Heart left ventricle (tissue), 16 donors: ENCODE data around the gene THADA. TPM values are rescaled to one million over a fixed set of nuclear protein-coding genes. Genes with fewer than 3 reads are reported as not detected.

Experiments used
- ATAC-seq, 4 donors: fragments of 200-7000 bp; cut with Tn5 transposase; one replicate each; pipeline ENCODE4 v1.9.1; 2020 to 2022; ENCODE audit warnings: moderate library complexity in 4 of 4, mild to moderate bottlenecking in 3 of 4, moderate number of reproducible peaks in 1 of 4
- DNase-seq, 5 donors: peaks; one replicate each; pipeline ENCODE4 v3.0.0-alpha.2; 2020
- H3K27ac ChIP-seq, 12 donors: fragments of 200-600 bp; sonication (generic) in 4 of 12; one replicate each; pipeline versions ENCODE4 v1.5.0 to v1.8.0; 2016 to 2022; ENCODE audit warnings: mild to moderate bottlenecking in 2 of 12
- H3K27me3 ChIP-seq, 9 donors: fragments of 200-600 bp; sonication (generic) in 2 of 9; one replicate each; pipeline versions ENCODE4 v1.5.1 to v1.8.0; 2016 to 2022; ENCODE audit warnings: mild to moderate bottlenecking in 3 of 9
- H3K36me3 ChIP-seq, 9 donors: fragments of 200-600 bp; sonication (generic) in 2 of 9; one replicate each; pipeline versions ENCODE4 v1.5.0 to v1.8.0; 2018 to 2022; ENCODE audit warnings: mild to moderate bottlenecking in 2 of 9
- H3K4me1 ChIP-seq, 12 donors: fragments of 200-600 bp; sonication (generic) in 4 of 12; one replicate each; pipeline versions ENCODE4 v1.5.0 to v1.8.0; 2016 to 2022; ENCODE audit warnings: mild to moderate bottlenecking in 3 of 12
- H3K4me3 ChIP-seq, 12 donors: fragments of 200-600 bp; sonication (generic) in 4 of 12; one replicate each; pipeline versions ENCODE4 v1.5.0 to v1.8.0; 2017 to 2022; ENCODE audit warnings: mild to moderate bottlenecking in 9 of 12, moderate library complexity in 4 of 12
- H3K9me3 ChIP-seq, 12 donors: fragments of 200-600 bp; sonication (generic) in 4 of 12; one replicate each; pipeline versions ENCODE4 v1.5.0 to v1.8.0; 2016 to 2022; ENCODE audit warnings: mild to moderate bottlenecking in 1 of 12
- CTCF ChIP-seq, 12 donors: fragments of 200-600 bp; sonication (generic) in 4 of 12; IDR thresholded peaks; one replicate each; pipeline versions ENCODE4 v1.5.0 to v1.8.0; 2018 to 2022; ENCODE audit warnings: antibody characterized with exemption in 12 of 12, mild to moderate bottlenecking in 5 of 12
- POLR2A ChIP-seq, 2 donors: fragments of 450-650 bp; IDR thresholded peaks; one replicate each; pipeline ENCODE4 v1.6.1; 2017; ENCODE audit warnings: antibody characterized with exemption in 2 of 2, mild to moderate bottlenecking in 2 of 2, moderate library complexity in 2 of 2
- WGBS, 4 donors: extraction: QIAGEN DNeasy Blood & Tissue Kit in 2 of 4; methylation state at CpG; one replicate each; pipeline versions ENCODE4 v1.1.5 to v1.1.7; 2013 to 2018; 5-methylcytosine and 5-hydroxymethylcytosine counted together
- intact Hi-C, 10 donors: fragments of 100-400 bp; cut with DNase I; formaldehyde crosslinking; loops; one replicate each; pipeline versions ENCODE4 v1.11.1 to v1.14.2; 2022
- polyA plus RNA-seq, 2 donors: library from polyadenylated mRNA; stranded (reverse); fragments of 200-250 nt; gene quantifications; one replicate each; pipeline ENCODE4 v1.2.3, GENCODE V29; 2013
- total RNA-seq, 9 donors: library from RNA; depleted of rRNA in 2 of 9; stranded (reverse); fragments of >200 nt in 2 of 9; fragmentation: NEBNext Ultra II Directional in 3 of 9; extraction: Animal tissue kit (Norgen Biotek cat#: 25700) in 3 of 9; gene quantifications; one replicate each; pipeline versions ENCODE4 v1.1.0 to v1.2.4, GENCODE V29; 2016 to 2023
- donor health status: ischemic (EF 13 %, LVEDD 7.1; RV severe dilation, severe dysfunction).
- donor health status: healthy with polysubstance abuse.
- donor health status: DM: no; HTN: yes; CAD: no.
- donor health status: DM: no; HTN: no; CAD: no.
- donor health status: ischemic (EF 25% LVEDD 6.9; RV normal size, moderate dysfunction).
- donor health status: ischemic (EF 25% LVEDD 5.7; RV mildly dilated, moderate dysfunction).
- donor health status: healthy.
- donor health status: DM: yes; HTN: yes; CAD: no.
- donor health status: ischemic (EF 35%, LVEDD 5.7; RV mildly dilated, moderate dysfunction).
- donor health status: nonischemic (EF 11% LVEDD 7.7; RV severe dilation, severe dysfunction).
- donor health status: DM: yes; HTN: yes; CAD: no.
- donor health status: PGD.
- donor health status: ischemic (EF 29% LVEDD 5.4; RV normal size, mild dysfunction).
- donor health status: nonischemic (EF 23%, LVEDD 6.1; RV moderate dilation, normal function).

The THADA gene
- total and polyA plus RNA-seq, 11 donors, result 6.8 to 21.4 (median 13.0) TPM

DNA sequence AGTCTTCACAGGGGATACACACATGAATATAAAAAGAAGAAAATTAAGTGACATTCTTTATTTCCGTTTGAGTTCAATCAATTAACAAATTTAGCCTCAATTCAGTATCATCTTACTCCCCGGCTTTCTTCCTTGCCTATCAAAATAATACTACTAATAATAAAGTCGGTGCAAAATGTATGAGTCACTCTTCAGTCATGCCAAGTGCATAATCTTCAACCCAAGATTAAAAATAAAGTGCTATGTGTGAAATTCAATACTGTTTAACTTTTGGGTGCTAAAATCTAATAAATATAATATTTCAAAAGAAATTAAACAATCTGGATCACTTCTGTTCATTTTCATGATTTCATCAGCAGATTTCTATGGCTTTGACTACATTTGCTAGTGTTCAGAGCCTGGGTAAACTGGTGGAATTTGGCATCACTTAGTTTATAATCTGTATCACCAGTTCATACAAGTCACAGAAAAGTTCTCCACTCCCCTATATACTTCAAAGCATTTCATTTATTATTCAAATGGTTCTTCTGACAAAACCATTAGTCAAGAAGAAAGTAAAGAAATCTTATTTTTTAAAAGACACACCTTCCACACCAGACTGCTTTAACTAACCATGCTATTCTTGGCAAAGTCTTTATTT lies 183.6 kb downstream of the THADA start:
- intact Hi-C loops, result loop anchor here in 1 of 10 donors (5.0 kb wide), 1 partner anchor 45 kb away; no protein-coding TSS in a partner anchor
- H3K27me3 ChIP-seq, result no peaks in the 10 kb centered on the region
- DNase-seq (no peak), ATAC-seq (peak; percentile 53 to 70 (median 58))
- peak overlapping the region in 6 of 12 donors; percentile 19 to 53 (median 25) for H3K27ac ChIP-seq
- WGBS, 4 donors, result 17 to 23% (median 19%) methylated on average over 3 of the region's 3 CpGs
- H3K9me3 ChIP-seq, result no peaks in the 10 kb centered on the region
- H3K4me3 ChIP-seq, result no peak overlapping the region
- H3K36me3 ChIP-seq, result no peaks in the 10 kb centered on the region
- no peak for TF ChIP-seq POLR2A (IDR thresholded peaks at IDR 0.05)
- TF ChIP-seq CTCF (IDR thresholded peaks at IDR 0.05), result no peak
- peaks cover 0 to 64% (median 46%) of the 10 kb centered on the region in 12 donors for H3K4me1 ChIP-seq

- DNase-seq (no peak), ATAC-seq (no peak)
- 95 to 97% (median 96%) methylated on average over 6 of the region's 6 CpGs for WGBS, 4 donors
- Histone ChIP-seq H3K4me3 (no peak overlapping the region), H3K27ac (no peak overlapping the region), H3K27me3 (no peaks in the 10 kb centered on the region), H3K36me3 (no peaks in the 10 kb centered on the region), H3K9me3 (no peaks in the 10 kb centered on the region), H3K4me1 (peaks cover 0 to 63% (median 41%) of the 10 kb centered on the region in 12 donors)
- intact Hi-C loops, result loop anchor here in 1 of 10 donors (5.0 kb wide), 1 partner anchor 47 kb away; no protein-coding TSS in a partner anchor
- TF ChIP-seq POLR2A (IDR thresholded peaks at IDR 0.05) (no peak), CTCF (IDR thresholded peaks at IDR 0.05) (no peak)
These were observed 185.7 kb downstream of the THADA start for GRCh38 chr2:43410055-43410604.

DNA sequence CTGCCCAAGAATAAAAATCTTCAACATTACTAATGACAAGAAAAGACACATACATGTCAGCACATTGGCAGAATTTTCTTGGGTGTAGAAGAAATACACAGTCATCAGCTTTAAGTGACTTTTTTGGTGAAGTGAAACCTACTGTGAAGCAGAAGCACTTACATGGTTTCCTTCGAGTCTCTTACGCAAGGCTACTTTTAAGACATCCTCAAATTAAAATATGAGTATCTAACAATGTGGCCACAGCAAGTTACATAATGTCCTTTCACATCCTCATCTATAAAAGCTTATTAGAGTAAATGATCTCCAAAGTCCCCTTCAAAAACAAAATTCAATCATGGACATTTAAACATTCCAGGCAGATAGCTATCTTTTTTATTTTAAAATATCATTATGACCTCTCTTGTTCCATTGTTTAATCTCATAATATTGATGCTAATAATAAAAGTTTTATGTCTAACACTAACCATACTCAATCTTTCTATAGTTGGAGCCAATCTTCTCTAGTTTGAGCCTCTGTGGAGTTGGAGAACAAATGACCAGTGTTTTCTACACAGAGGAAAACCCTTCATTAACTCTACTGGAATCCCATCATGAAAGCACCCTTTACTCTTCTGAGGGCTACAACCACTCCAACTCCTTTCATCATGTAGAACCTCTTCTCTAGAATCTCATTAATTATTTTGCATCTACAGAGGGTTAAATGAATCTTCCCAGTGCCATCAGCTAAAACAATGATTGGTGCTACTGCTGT lies 187.3 kb downstream of the THADA start:
- Histone ChIP-seq H3K9me3 (no peaks in the 10 kb centered on the region), H3K36me3 (no peaks in the 10 kb centered on the region), H3K27me3 (no peaks in the 10 kb centered on the region), H3K27ac (peak overlapping the region in 3 of 12 donors; percentile 16 to 73 (median 27)), H3K4me3 (no peak overlapping the region), H3K4me1 (peaks cover 0 to 52% (median 29%) of the 10 kb centered on the region in 12 donors)
- DNase-seq (no peak), ATAC-seq (peak in 3 of 4 donors; percentile 17 to 62 (median 57))
- 89 to 93% (median 91%) methylated on average over 2 of the region's 2 CpGs for WGBS, 4 donors
- TF ChIP-seq POLR2A (IDR thresholded peaks at IDR 0.05), result no peak
- TF ChIP-seq CTCF (IDR thresholded peaks at IDR 0.05), result no peak
- intact Hi-C loops, result loop anchor here in 1 of 10 donors (10.0 kb wide), 1 partner anchor 64 kb away; no protein-coding TSS in a partner anchor

DNA sequence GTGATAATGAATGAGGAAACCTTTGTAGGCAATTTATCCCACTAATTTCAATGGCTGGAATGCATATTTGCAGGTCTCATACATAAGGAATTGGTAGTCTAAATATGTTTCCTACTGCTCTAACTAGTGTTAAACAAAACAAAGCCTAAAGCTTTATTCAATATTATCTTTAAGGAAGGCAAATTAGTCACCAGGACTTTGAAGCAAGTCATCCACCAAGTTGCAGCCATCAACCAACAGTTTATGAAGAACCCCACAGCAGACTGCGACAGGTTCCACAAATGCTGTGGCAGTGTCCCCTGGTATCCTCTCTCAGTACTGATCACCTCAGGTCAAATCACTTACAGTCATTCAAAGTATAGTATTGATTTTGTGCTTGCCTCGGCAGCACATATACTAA lies 187.9 kb downstream of the THADA start:
- TF ChIP-seq POLR2A (IDR thresholded peaks at IDR 0.05) (no peak), CTCF (IDR thresholded peaks at IDR 0.05) (no peak)
- ATAC-seq (no peak), DNase-seq (no peak)
- no peaks in the 10 kb centered on the region for H3K9me3 ChIP-seq
- no peaks in the 10 kb centered on the region for H3K27me3 ChIP-seq
- no peaks in the 10 kb centered on the region for H3K36me3 ChIP-seq
- no peak overlapping the region for H3K4me3 ChIP-seq
- H3K4me1 ChIP-seq, result peaks cover 0 to 52% (median 28%) of the 10 kb centered on the region in 12 donors
- H3K27ac ChIP-seq, result peak overlapping the region in 2 of 12 donors; percentile 20 to 73
- intact Hi-C loops, result loop anchor here in 1 of 10 donors (10.0 kb wide), 1 partner anchor 63 kb away; no protein-coding TSS in a partner anchor
- 81 to 94% (median 90%) methylated on average over 2 of the region's 2 CpGs for WGBS, 4 donors
